Thyroid gland (tissue), 4 donors: ENCODE data around the gene APMAP. TPM values are rescaled to one million over a fixed set of nuclear protein-coding genes. Genes with fewer than 3 reads are reported as not detected.

Experiments
- DNase-seq, 2 donors: peaks; one replicate each; pipeline ENCODE4 v3.0.0-alpha.2; 2019
- H3K27ac ChIP-seq, 3 donors: fragments of 200-600 bp; sonication (generic); 1 replicate in 2 of 3; 2 replicates in 1 of 3; pipeline ENCODE4 v1.5.1; 2016 to 2019; ENCODE audit warnings: mild to moderate bottlenecking in 1 of 3, moderate library complexity in 1 of 3
- H3K27me3 ChIP-seq: fragments of 200-600 bp; sonication (generic); one replicate; pipeline ENCODE4 v1.5.1; 2019
- H3K36me3 ChIP-seq, 2 donors: fragments of 200-600 bp; sonication (generic); one replicate each; pipeline ENCODE4 v1.5.1; 2016 to 2019
- H3K4me1 ChIP-seq, 2 donors: fragments of 200-600 bp; sonication (generic); one replicate each; pipeline ENCODE4 v1.5.1; 2017 to 2019
- H3K4me3 ChIP-seq, 3 donors: fragments of 200-600 bp; sonication (generic); replicated peaks in 1 of 3; 1 replicate in 2 of 3; 2 replicates in 1 of 3; pipeline ENCODE4 v1.5.1; 2016; ENCODE audit warnings: mild to moderate bottlenecking in 1 of 3
- H3K9me3 ChIP-seq: fragments of 200-600 bp; sonication (generic); one replicate; pipeline ENCODE4 v1.5.1; 2017
- POLR2A ChIP-seq, 2 donors: fragments of 450-650 bp; IDR thresholded peaks; one replicate each; pipeline ENCODE4 v1.6.1; 2017; ENCODE audit warnings: antibody characterized with exemption in 2 of 2, mild to moderate bottlenecking in 2 of 2, moderate library complexity in 1 of 2
- WGBS, 2 donors: methylation state at CpG; one replicate each; pipeline ENCODE4 v1.1.5; 2017; 5-methylcytosine and 5-hydroxymethylcytosine counted together
- intact Hi-C: fragments of 100-400 bp; cut with DNase I; formaldehyde crosslinking; loops from one replicate; pipeline ENCODE4 v1.15.1; 2023
- total RNA-seq, 4 donors: library from RNA; depleted of rRNA; stranded (reverse); fragments of >200 nt; gene quantifications; one replicate each; pipeline ENCODE4 v1.2.3, GENCODE V29; 2016
- TF ChIP-seq, protein P1 (sequence below), 6 experiments: fragments of 200-600 bp in 3 of 6; fragments of 450-650 bp in 3 of 6; sonication (generic) in 3 of 6; IDR thresholded peaks; one replicate each; pipeline ENCODE4 v1.5.1; 2016 to 2019; ENCODE audit warnings: antibody characterized with exemption in 6 of 6, mild to moderate bottlenecking in 2 of 6, inconsistent platforms in 1 of 6, moderate library complexity in 1 of 6

APMAP gene
- total RNA-seq, 4 donors from 2014 or later, result 171 to 205 (median 186) TPM

DNA sequence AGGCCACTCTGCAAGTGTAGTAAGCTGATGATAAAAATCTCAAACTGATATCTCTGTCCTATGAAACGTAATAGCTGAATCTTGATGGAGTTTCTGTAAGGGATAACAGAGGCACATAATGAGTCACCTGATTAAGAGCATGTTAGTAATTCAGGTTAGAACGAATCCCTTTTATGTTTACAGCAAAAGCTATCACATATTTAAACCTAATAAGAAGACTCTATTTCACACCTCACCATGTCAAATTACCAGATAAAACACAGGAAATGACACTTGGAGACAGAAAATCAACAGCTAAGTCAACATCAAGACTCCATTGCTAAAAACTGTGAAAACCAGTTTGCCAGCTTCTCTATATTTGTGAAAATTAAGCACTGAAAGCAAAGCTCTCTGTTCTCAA, 31.7 kb downstream of the APMAP start:
- 83 to 91% methylated on average over 2 of the region's 2 CpGs for WGBS, 2 donors
- H3K27ac ChIP-seq, result no peak overlapping the region
- peaks cover 46 to 53% of the 10 kb centered on the region in 2 donors for H3K36me3 ChIP-seq

DNA sequence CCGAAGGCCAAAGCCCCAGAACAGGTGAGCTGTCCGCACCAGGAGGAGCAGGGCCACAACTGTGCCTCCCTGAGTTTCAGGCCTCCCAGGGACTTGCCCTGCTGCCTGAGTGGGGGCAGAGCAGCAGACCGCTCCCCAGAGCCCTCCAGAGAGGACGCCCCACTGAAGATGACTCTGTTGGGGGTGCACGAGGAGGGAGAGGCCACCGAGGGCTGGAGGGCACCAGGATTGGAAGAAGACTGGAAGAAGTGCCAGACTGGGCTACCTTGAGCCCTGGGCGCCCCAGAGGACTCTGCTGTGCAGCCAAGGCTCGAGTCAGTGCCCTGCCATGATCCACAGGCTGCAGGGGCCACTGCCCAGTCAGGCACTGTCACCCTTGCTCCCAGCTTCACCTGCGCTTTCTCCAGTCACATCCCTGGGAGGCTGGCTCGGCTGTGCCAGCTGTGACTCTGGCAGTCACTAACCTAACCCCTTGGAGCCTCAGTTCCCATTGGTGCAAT, 32.2 kb downstream of the APMAP start:
- TF ChIP-seq, protein P1, sequence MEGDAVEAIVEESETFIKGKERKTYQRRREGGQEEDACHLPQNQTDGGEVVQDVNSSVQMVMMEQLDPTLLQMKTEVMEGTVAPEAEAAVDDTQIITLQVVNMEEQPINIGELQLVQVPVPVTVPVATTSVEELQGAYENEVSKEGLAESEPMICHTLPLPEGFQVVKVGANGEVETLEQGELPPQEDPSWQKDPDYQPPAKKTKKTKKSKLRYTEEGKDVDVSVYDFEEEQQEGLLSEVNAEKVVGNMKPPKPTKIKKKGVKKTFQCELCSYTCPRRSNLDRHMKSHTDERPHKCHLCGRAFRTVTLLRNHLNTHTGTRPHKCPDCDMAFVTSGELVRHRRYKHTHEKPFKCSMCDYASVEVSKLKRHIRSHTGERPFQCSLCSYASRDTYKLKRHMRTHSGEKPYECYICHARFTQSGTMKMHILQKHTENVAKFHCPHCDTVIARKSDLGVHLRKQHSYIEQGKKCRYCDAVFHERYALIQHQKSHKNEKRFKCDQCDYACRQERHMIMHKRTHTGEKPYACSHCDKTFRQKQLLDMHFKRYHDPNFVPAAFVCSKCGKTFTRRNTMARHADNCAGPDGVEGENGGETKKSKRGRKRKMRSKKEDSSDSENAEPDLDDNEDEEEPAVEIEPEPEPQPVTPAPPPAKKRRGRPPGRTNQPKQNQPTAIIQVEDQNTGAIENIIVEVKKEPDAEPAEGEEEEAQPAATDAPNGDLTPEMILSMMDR (IDR thresholded peaks at IDR 0.05), result no peak
- no peak for TF ChIP-seq POLR2A (IDR thresholded peaks at IDR 0.05)
- no peak overlapping the region for H3K27ac ChIP-seq
- no peaks in the 10 kb centered on the region for H3K27me3 ChIP-seq
- no peak overlapping the region for H3K4me3 ChIP-seq
- H3K9me3 ChIP-seq, result no peaks in the 10 kb centered on the region
- WGBS, 2 donors, result 78 to 98% methylated on average over 4 to 5 of the region's 10 CpGs
- peaks cover 41 to 48% of the 10 kb centered on the region in 2 donors for H3K36me3 ChIP-seq
- H3K4me1 ChIP-seq, result peaks cover 0 to 3% of the 10 kb centered on the region in 2 donors
- intact Hi-C loops, result no loop called here
- DNase-seq, result no peak

More for the DNA sequence above, 31.7 kb downstream of the APMAP start:
- TF ChIP-seq, protein P1 (IDR thresholded peaks at IDR 0.05), result no peak
- no peak for TF ChIP-seq POLR2A (IDR thresholded peaks at IDR 0.05)
- no peaks in the 10 kb centered on the region for H3K9me3 ChIP-seq
- DNase-seq, result no peak
- H3K4me3 ChIP-seq, result no peak overlapping the region
- no peaks in the 10 kb centered on the region for H3K27me3 ChIP-seq
- intact Hi-C loops, result no loop called here
- peaks cover 0 to 3% of the 10 kb centered on the region in 2 donors for H3K4me1 ChIP-seq

DNA sequence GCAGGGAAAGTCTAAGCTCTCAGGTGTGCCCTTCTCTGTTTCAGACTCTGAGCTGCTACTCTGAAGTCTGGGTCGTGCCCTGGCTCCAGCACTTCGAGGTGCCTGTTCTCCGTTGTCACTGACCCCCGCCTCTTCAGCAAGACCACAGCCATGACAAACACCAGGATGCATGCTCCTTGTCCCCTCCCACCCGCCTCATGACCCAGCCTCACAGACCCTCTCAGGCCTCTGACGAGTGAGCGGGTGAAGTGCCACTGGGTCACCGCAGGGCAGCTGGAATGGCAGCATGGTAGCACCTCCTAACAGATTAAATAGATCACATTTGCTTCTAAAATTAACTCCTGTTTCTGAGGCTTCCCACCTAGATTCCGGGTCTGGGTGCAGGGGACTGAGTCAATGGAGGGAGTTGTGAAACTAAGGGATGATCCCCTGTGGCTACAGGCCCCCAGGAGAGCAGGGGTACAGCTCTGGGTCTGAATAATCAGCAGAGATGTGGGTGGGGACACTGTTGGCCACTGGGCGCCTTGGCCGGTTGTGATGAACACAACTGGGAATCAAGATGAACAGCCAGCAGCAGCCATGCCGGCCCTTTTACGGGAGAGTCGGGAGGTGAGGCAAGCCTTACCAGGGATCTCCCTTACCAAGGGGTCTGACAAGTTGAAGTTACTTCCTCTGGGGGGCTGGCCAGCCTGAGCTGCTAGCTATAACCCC, 32.8 kb downstream of the APMAP start:
- Histone ChIP-seq H3K36me3 (peaks cover 41 to 46% of the 10 kb centered on the region in 2 donors), H3K4me3 (no peak overlapping the region), H3K9me3 (no peaks in the 10 kb centered on the region), H3K4me1 (peaks cover 0 to 3% of the 10 kb centered on the region in 2 donors), H3K27ac (no peak overlapping the region), H3K27me3 (no peaks in the 10 kb centered on the region)
- intact Hi-C loops, result no loop called here
- no peak for DNase-seq
- 88 to 89% methylated on average over 11 to 13 of the region's 14 CpGs for WGBS, 2 donors
- no peak for TF ChIP-seq POLR2A (IDR thresholded peaks at IDR 0.05)
- TF ChIP-seq, protein P1 (IDR thresholded peaks at IDR 0.05), result no peak

DNA sequence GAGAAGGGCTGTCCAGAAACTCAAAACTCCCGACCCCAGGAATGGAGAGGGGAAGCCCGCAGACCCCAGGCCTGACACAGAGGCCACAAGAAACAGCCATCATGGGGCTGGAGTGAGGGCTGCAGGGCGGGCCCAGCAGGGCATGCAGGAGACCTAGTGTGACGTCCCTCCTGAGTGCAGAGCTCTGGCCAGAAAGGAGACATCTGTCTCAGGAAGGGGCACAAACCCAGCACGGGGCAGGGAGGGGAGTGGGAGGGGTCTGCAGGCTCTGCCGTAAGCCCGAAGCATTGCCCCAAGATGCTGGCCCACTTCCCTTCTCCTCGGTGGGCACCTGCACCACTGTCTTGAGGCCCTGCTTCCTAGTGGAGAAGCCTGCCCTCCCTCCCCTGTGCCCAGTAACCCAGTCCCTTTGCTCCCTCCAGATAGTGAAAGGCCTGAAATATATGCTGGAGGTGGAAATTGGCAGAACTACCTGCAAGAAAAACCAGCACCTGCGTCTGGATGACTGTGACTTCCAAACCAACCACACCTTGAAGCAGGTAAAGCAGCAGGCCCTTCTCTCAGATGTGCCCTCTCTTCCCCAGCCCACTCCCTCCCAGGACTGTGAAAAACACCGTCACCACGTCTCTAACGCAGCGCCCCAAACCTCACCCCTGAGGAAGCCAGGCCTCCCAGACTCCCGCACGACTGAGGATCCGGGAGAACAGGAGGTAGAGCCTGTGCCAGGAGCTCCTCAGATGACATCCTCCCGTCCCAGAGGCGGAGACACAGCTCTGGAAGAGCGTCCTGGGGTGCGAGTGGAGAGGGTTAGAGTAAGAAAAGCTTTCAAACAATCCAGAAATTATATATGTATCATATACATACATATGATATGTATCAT, 33.8 kb downstream of the APMAP start:
- TF ChIP-seq, protein P1 (IDR thresholded peaks at IDR 0.05), result no peak
- no peak for TF ChIP-seq POLR2A (IDR thresholded peaks at IDR 0.05)
- DNase-seq, result no peak
- intact Hi-C loops, result no loop called here
- no peaks in the 10 kb centered on the region for H3K27me3 ChIP-seq
- H3K9me3 ChIP-seq, result no peaks in the 10 kb centered on the region
- H3K27ac ChIP-seq, result no peak overlapping the region
- H3K36me3 ChIP-seq, result peaks cover 37 to 38% of the 10 kb centered on the region in 2 donors
- 83 to 88% methylated on average over 17 to 18 of the region's 20 CpGs for WGBS, 2 donors
- H3K4me1 ChIP-seq, result peaks cover 0 to 3% of the 10 kb centered on the region in 2 donors
- no peak overlapping the region for H3K4me3 ChIP-seq
